ACHN (cell line): ENCODE measurements around the gene HCLS1.
"Not testable (repeated sequence)": the region's sequence is repeated elsewhere in the genome, so short reads cannot be mapped to it uniquely, and the experiment has no call there.

ENCODE experiments used
- DNase-seq: peaks from one replicate; pipeline ENCODE4 v3.0.0-alpha.2; 2015
- in situ Hi-C: cut with HindIII; loops from 2 replicates; pipeline ENCODE4 v1.10.0; 2017; ENCODE audit warnings: low sequenced_read_pairs, low pct_ligation_motif_present, low pct_unique_long_range_greater_than_20kb

HCLS1 gene

GRCh38 chr3:121619691-121620090 is 41.0 kb downstream of the HCLS1 start:
- no peak for DNase-seq
- in situ Hi-C loops, result no loop called here

GRCh38 chr3:121606106-121606505 is 54.6 kb downstream of the HCLS1 start:
- in situ Hi-C loops, result no loop called here
- DNase-seq, result no peak

DNA sequence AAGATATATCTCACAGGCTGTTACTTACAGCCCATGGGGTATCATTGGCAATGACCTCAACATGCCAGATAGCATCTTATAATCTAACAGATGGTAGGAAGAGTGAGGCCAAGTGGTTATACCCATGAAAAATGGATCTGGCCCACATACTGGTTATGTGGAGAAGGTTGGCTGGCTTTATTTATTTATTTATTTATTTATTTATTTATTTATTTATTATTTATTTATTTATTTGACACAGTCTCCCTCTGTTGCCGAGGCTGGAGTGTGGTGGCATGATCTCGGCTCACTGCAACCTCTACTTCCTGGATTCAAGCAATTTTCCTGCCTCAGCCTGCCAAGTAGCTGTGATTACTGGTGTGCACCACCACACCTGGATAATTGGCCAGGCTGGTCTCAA is 55.9 kb downstream of the HCLS1 start:
- no peak for DNase-seq
- in situ Hi-C loops, result no loop called here

- in situ Hi-C loops, result no loop called here
- no peak for DNase-seq
Measured at GRCh38 chr3:121601212-121601812, 59.4 kb downstream of the HCLS1 start.

GRCh38 chr3:121599900-121600299 is 60.8 kb downstream of the HCLS1 start:
- in situ Hi-C loops, DNase-seq: not testable (repeated sequence)

DNA sequence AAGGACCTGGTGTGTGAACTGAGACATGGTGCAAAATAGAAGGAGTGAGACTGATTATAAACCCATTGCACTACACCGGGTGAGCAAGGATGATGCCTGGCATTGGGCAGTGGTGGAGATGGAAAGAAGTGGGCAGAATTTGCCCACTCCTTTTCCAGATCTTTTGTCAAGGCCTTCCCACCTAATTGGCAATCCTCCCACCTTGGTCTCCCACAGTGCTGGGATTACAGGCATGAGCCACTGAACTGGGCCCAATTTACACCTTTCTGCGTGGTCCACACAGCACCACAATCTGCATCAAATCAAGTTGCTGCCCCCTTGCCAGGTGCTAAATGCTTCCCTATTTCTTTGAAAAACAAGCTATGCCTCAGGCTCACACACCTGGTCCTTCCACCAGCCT is 62.1 kb downstream of the HCLS1 start:
- no peak for DNase-seq
- in situ Hi-C loops, result no loop called here

- DNase-seq, result no peak
- in situ Hi-C loops, result no loop called here
Measured at GRCh38 chr3:121595765-121596406, 64.8 kb downstream of the HCLS1 start.

DNA sequence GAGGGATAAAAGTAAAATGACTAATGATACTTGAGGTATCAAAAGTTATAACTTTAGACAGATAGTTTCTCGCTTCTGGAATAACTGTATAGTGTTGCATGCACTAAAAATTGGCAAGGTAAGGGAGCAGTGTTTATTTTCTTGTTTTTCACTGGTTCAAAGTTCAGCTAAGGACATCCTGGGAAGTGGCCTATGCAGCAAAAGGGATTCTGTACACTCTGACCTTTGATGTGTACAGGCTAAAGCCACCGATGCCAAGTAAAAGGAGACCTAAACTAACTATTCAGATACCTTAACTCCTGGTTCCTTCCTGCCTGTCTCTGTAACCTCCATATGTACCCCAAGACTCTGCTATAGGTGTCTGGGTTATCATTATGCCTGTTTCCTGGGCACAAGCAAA is 65.9 kb downstream of the HCLS1 start:
- in situ Hi-C loops, result no loop called here
- no peak for DNase-seq

GRCh38 chr3:121593806-121594205 is 66.9 kb downstream of the HCLS1 start:
- DNase-seq, in situ Hi-C loops: not testable (repeated sequence)

DNA sequence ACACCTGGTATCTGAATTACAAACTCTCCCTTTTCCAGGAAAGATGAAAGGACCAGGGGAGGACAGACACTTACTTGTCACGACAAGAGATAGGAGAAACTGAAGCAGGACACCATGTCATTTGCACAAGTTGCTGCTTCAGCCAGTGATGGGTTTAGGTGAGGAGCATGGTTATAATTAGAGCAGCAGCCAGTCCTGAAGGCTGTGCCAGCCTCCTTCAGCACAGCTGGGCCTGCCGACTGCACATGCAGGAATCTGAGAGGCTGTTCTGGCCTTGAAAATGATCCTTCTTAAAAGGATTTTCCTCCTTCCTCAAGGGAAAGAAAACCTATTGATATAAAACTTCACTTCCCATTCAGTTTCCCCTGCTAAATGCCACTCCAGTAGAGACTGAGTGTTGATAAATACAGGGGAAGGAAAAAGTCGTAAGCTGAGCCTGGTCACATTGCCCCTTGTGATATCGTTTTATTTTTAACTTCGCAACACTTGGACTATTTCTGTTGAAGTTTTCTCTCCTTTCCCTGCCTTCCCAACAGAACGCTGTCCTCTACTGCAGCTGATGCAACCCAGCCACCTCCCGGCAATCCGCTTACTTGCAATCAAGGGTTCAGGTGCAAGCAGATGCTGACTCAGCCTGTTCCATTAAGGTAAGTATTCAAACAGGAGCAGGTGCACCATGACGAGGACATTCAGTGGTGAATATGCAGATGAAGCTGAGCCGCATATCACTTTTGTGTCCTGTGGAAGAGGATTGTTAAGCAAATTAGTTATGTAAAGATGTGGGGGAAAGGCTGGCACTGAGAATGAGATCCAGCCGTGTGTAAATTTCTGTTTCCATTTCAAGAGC is 67.6 kb downstream of the HCLS1 start, which contains the start of gene FBXO40:
TSS of gene FBXO40 (plus strand) at position 524 of the 847 bp plus-strand sequence. CDS start 27,197 bp downstream, outside the sequence.
- DNase-seq, result no peak
- in situ Hi-C loops, result no loop called here

DNA sequence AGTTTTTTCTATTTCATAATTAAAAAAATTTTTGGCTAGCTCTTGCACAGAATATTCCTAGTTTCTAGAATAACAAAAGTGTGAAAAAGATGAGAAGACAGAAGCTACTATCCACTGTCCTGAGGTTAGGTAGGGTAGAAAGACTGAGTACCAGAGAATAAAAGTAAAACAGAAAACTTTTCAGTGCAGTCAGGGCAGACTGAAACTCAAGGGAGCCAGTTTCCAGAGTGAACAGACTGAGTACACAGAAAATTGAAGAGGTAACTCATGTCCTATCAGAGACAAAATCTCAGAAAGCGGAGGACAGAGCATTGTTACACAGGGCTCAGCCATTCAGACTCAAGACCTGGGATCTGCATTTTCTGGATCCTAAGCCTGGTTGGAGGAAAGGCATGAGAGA is 76.3 kb downstream of the HCLS1 start:
- in situ Hi-C loops, result no loop called here

DNA sequence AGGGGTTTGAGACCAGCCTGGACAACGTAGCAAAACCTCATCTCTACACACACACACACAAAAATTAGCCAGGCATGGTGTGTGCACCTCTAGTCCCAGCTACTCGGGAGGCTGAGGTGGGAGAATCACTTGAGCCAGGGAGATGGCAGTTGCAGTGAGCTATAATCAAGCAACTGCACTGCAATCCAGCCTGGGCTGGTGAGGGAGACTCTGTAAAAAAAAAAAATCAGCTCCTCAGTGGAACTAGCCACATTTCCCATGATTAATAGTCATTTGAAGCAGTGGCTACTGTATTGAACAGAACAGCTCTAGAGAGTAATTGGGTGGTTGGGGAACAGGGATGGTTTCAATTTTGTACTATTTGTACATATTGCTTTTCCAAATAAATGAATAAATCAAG is 79.0 kb downstream of the HCLS1 start:
- DNase-seq, result no peak

More for the DNA sequence above, 76.3 kb downstream of the HCLS1 start:
- DNase-seq, result no peak

More for the DNA sequence above, 79.0 kb downstream of the HCLS1 start:
- in situ Hi-C loops, result no loop called here
